GM13976 (cell line): ENCODE results near the gene CCDC6.

Experiments
- DNase-seq: peaks from one replicate; pipeline ENCODE4 v3.0.0; 2012; ENCODE audit warnings: low spot score
- CTCF ChIP-seq: IDR thresholded peaks from 2 replicates; pipeline ENCODE4 v1.5.1; 2012; ENCODE audit warnings: borderline replicate concordance, mild to moderate bottlenecking; ENCODE audit not compliant: insufficient read depth; ENCODE audit errors: extremely low read depth, missing control alignments, control extremely low read depth
- in situ Hi-C: fragments of 300-500 bp; cut with MboI; formaldehyde crosslinking; loops from one replicate; pipeline ENCODE4 v1.12.0; 2022; ENCODE audit warnings: low sequenced_read_pairs, mixed read lengths, inconsistent platforms; ENCODE audit not compliant: unreplicated experiment

Gene CCDC6

GRCh38 chr10:59819683-59820082, 86.7 kb downstream of the CCDC6 start:
- in situ Hi-C loops: loop anchor here (25.0 kb wide), 1 partner anchor 1032 kb away; no protein-coding TSS in a partner anchor
- TF ChIP-seq CTCF: no peak
- DNase-seq: no peak

DNA sequence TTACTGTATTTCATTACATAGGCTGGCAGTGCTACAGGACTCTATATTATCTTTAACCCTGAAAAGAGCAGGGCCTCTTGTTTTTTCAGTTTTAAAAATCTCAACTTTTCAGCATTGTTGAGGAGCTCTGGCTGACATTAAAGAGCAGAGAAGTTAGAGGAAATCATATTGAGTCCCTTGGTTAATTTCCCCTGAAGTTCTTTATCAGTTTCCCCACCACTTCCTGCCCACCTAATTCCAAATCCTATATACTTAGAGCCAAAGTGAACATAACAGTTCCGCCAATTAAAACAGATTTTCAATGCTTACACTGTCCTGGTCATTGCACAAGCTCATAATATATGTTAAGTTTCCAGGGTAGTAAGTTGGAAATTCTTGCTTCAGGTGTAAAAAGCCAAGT, 87.1 kb downstream of the CCDC6 start:
- in situ Hi-C loops: loop anchor here (25.0 kb wide), 1 partner anchor 1032 kb away; no protein-coding TSS in a partner anchor
- no peak for TF ChIP-seq CTCF
- no peak for DNase-seq

GRCh38 chr10:59817773-59818172, 88.6 kb downstream of the CCDC6 start:
- in situ Hi-C loops: loop anchor here (25.0 kb wide), 1 partner anchor 1030 kb away; no protein-coding TSS in a partner anchor
- TF ChIP-seq CTCF: no peak
- no peak for DNase-seq

DNA sequence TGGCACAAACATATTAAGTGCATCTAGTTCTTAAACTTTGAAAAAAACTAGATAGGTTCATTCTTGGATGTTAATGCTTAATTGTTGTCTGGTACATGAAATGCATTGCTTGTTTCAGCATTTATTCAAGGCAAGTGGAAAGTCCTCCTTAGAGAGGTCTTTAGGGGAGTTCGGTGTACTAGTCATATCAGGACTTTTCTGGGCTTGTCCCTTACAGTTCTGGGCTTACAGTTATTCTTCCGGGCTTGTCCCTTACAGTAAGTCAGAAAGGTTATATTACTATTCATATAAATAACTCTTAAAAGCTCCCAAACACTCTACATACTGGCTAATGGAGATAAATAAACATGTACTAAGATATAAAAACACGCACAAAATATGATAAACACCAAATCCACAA, 91.5 kb downstream of the CCDC6 start:
- DNase-seq: no peak
- no peak for TF ChIP-seq CTCF
- in situ Hi-C loops: loop anchor here (25.0 kb wide), 1 partner anchor 1028 kb away; no protein-coding TSS in a partner anchor

- TF ChIP-seq CTCF: no peak
- no peak for DNase-seq
- in situ Hi-C loops: loop anchor here (25.0 kb wide), 1 partner anchor 1025 kb away; no protein-coding TSS in a partner anchor
Observed at GRCh38 chr10:59812519-59813122, 93.7 kb downstream of the CCDC6 start.

DNA sequence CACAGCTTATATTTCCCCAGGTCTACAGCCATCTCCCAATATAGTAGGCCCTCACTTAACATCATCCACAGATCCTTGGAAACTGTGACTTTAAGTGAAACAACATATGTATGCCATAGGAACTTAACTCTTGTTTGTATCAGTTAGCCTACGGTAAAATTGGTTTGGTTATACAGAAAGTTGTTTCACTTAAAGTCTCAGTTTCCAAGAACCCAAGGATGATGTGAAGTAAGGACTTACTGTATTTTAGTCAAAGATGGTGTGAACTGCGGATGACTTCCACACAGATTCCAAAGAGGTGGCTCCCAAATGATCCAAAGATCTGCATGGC, 96.7 kb downstream of the CCDC6 start:
- in situ Hi-C loops: loop anchor here (10.0 to 25.0 kb wide), 2 partner anchors 175 to 1022 kb away; no protein-coding TSS in a partner anchor
- DNase-seq: no peak
- TF ChIP-seq CTCF: no peak
